ENCODE results near the gene CAMK2B.

The CAMK2B gene

GRCh38 chr7:44307301-44307900, 18.0 kb downstream of the CAMK2B start:
- Histone ChIP-seq H3K4me1 (ENCODE audit: insufficient read depth, low read length, severe bottlenecking) (peaks cover 8% of the 10 kb centered on the region), H3K9ac (ENCODE audit: low read length) (no peak overlapping the region), H3K27me3 (ENCODE audit: insufficient read depth, low read length) (peaks cover 41% of the 10 kb centered on the region; the same call in 1 of the 2 replicates), H3K4me3 (ENCODE audit: low read depth, low read length, poor library complexity, severe bottlenecking) (no peak overlapping the region), H3K9me2 (ENCODE audit: low read depth, low read length) (no peaks in the 10 kb centered on the region), H3K79me2 (ENCODE audit: insufficient read depth, low read length) (no peaks in the 10 kb centered on the region), H3F3A (ENCODE audit: insufficient read depth, low read length) (no peaks in the 10 kb centered on the region), H2AFZ (ENCODE audit: low read length) (no peak overlapping the region), H3K36me3 (ENCODE audit: insufficient read depth, low read length) (no peaks in the 10 kb centered on the region), H3K27ac (ENCODE audit: low read depth, low read length, poor library complexity, severe bottlenecking) (no peak overlapping the region), H3K4me2 (ENCODE audit: low read length) (no peak overlapping the region), H4K20me1 (ENCODE audit: insufficient read depth, low read length) (no peaks in the 10 kb centered on the region), H3K9me3 (ENCODE audit: low read length) (no peaks in the 10 kb centered on the region)
- TF ChIP-seq EZH2 (IDR thresholded peaks at IDR 0.05; ENCODE audit: borderline replicate concordance, low read length) (no peak), CTCF (IDR thresholded peaks at IDR 0.05; ENCODE audit: low read length) (no peak; the same call in 1 of the 2 replicates)

GRCh38 chr7:44306606-44307005, 18.8 kb downstream of the CAMK2B start:
- Histone ChIP-seq H3K79me2 (ENCODE audit: insufficient read depth, low read length) (no peaks in the 10 kb centered on the region), H4K20me1 (ENCODE audit: insufficient read depth, low read length) (no peaks in the 10 kb centered on the region), H3K4me1 (ENCODE audit: insufficient read depth, low read length, severe bottlenecking) (peaks cover 8% of the 10 kb centered on the region), H3K36me3 (ENCODE audit: insufficient read depth, low read length) (no peaks in the 10 kb centered on the region), H3K27ac (ENCODE audit: low read depth, low read length, poor library complexity, severe bottlenecking) (no peak overlapping the region), H3K9me2 (ENCODE audit: low read depth, low read length) (no peaks in the 10 kb centered on the region), H3K4me2 (ENCODE audit: low read length) (no peak overlapping the region), H3K9ac (ENCODE audit: low read length) (no peak overlapping the region), H3F3A (ENCODE audit: insufficient read depth, low read length) (no peaks in the 10 kb centered on the region), H3K4me3 (ENCODE audit: low read depth, low read length, poor library complexity, severe bottlenecking) (no peak overlapping the region), H3K27me3 (ENCODE audit: insufficient read depth, low read length) (peaks cover 41% of the 10 kb centered on the region; the same call in 1 of the 2 replicates), H2AFZ (ENCODE audit: low read length) (no peak overlapping the region), H3K9me3 (ENCODE audit: low read length) (no peaks in the 10 kb centered on the region)
- TF ChIP-seq EZH2 (IDR thresholded peaks at IDR 0.05; ENCODE audit: borderline replicate concordance, low read length): no peak
- no peak for TF ChIP-seq CTCF (IDR thresholded peaks at IDR 0.05; ENCODE audit: low read length)

GRCh38 chr7:44305564-44306507, 19.6 kb downstream of the CAMK2B start:
- Histone ChIP-seq H3K4me2 (ENCODE audit: low read length) (no peak overlapping the region), H3K79me2 (ENCODE audit: insufficient read depth, low read length) (no peaks in the 10 kb centered on the region), H3K9me3 (ENCODE audit: low read length) (no peaks in the 10 kb centered on the region), H3K27me3 (ENCODE audit: insufficient read depth, low read length) (peaks cover 41% of the 10 kb centered on the region; the same call in 1 of the 2 replicates), H3K4me1 (ENCODE audit: insufficient read depth, low read length, severe bottlenecking) (peaks cover 8% of the 10 kb centered on the region), H3K27ac (ENCODE audit: low read depth, low read length, poor library complexity, severe bottlenecking) (no peak overlapping the region), H3F3A (ENCODE audit: insufficient read depth, low read length) (no peaks in the 10 kb centered on the region), H3K4me3 (ENCODE audit: low read depth, low read length, poor library complexity, severe bottlenecking) (no peak overlapping the region), H3K36me3 (ENCODE audit: insufficient read depth, low read length) (no peaks in the 10 kb centered on the region), H2AFZ (ENCODE audit: low read length) (no peak overlapping the region), H3K9ac (ENCODE audit: low read length) (no peak overlapping the region), H4K20me1 (ENCODE audit: insufficient read depth, low read length) (no peaks in the 10 kb centered on the region), H3K9me2 (ENCODE audit: low read depth, low read length) (no peaks in the 10 kb centered on the region)
- no peak for TF ChIP-seq CTCF (IDR thresholded peaks at IDR 0.05; ENCODE audit: low read length)
